Tracheal epithelial cell (primary cell): ENCODE measurements around the gene LMO3. TPM values are rescaled to one million over a fixed set of nuclear protein-coding genes. Genes with fewer than 3 reads are reported as not detected.

Source experiments
- total RNA-seq: library from RNA; depleted of rRNA; stranded (reverse); fragments of >200 nt; gene quantifications from 2 replicates; pipeline ENCODE4 v1.2.1, GENCODE V29; 2014

The LMO3 gene
- total RNA-seq: under 0.01 and 0.43 TPM in 2 replicates

DNA sequence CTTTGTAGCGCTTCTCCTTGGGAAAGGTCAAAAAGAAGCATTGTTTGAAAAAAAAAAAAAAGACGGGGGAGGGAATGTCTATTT lies at the start of gene LMO3:
Gene LMO3, minus strand, starts transcription at position 46 of the 84 bp plus-strand sequence. CDS start 5,302 bp downstream, outside the sequence.

